ENCODE results near the gene GAN.

DNA sequence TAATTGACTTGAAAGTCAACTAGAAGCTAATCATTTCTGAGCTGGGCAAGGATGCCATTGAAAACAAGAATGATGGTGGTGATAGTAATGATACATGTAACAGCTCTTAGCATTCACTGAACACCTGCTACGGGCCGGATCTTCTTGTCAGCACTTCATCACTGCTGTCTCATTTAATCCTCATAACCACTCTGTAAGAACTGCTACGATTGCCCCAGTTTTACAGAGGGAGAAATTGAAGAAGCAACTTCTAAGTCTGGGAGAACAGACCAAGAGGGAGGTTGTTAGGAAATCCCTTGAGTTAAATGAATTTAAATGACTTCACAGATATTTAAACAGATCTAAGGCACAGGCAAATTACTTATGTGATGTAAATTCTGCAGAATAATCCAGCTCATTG lies 7.0 kb upstream of the GAN start:
- TF ChIP-seq TCF12 (IDR thresholded peaks at IDR 0.05; ENCODE audit: low read depth) (no peak), EP300 (IDR thresholded peaks at IDR 0.05; ENCODE audit: borderline replicate concordance) (no peak), NFIC (IDR thresholded peaks at IDR 0.05) (no peak), ZBTB7A (IDR thresholded peaks at IDR 0.05; ENCODE audit: low read depth) (no peak)
